Mesangial cell (primary cell): ENCODE results near the gene SHF. TPM values are rescaled to one million over a fixed set of nuclear protein-coding genes. Genes with fewer than 3 reads are reported as not detected.

ENCODE experiments used
- total RNA-seq: library from RNA; depleted of rRNA; stranded (reverse); fragments of >200 nt; gene quantifications from 2 replicates; pipeline ENCODE4 v1.2.3, GENCODE V29; 2015

SHF gene
- total RNA-seq, result 3.3 and 7.1 TPM in 2 replicates

GRCh38 chr15:45187894-45188830, at the start of gene SHF:
Gene SHF (minus strand): TSS chr15:45187966. CDS start chr15:45187951, 15 bp downstream.

GRCh38 chr15:45129651-45130129, 58.1 kb downstream of the SHF start, which contains the start of the genes DUOX1 and DUOXA1:
Gene DUOX1 (plus strand): TSS chr15:45129994. CDS start chr15:45131967, 1,973 bp downstream.
Gene DUOXA1 (minus strand): TSS chr15:45129879. CDS start chr15:45123014, 6,865 bp downstream.

Other genes with a start within 250 kb of the SHF start
- not detected in 2 replicates for gene TERB2, start 231.3 kb downstream of the SHF start, total RNA-seq
- gene SORD, start 164.8 kb downstream of the SHF start, total RNA-seq, result 19.3 and 28.4 TPM in 2 replicates
- gene DUOX2, start 73.8 kb downstream of the SHF start, total RNA-seq, result not detected in 2 replicates
- not detected in 2 replicates for gene DUOXA2, start 73.6 kb downstream of the SHF start, total RNA-seq
- not detected in 2 replicates for gene DUOXA1, start 58.1 kb downstream of the SHF start, total RNA-seq
- gene DUOX1, start 58.0 kb downstream of the SHF start, total RNA-seq, result 0.51 TPM in 1 of 2 replicates, not detected in the other
- not detected in 2 replicates for gene SLC28A2, start 64.3 kb upstream of the SHF start, total RNA-seq
- 2.1 and 3.2 TPM in 2 replicates for gene GATM, start 190.6 kb upstream of the SHF start, total RNA-seq